HepG2 (cell line): Measurements from ENCODE around the gene LRP2. TPM values are rescaled to one million over a fixed set of nuclear protein-coding genes. Genes with fewer than 3 reads are reported as not detected.

ENCODE experiments used
- KIAA2018 ChIP-seq: sonication (generic); formaldehyde crosslinking; IDR thresholded peaks from 2 replicates; pipeline ENCODE4 v1.5.0; 2020; ENCODE audit warnings: mild to moderate bottlenecking, missing genetic modification reagents, borderline replicate concordance
- LCORL ChIP-seq, 2 experiments: fragments of 450-650 bp in 1 of 2; sonication (generic) in 1 of 2; formaldehyde crosslinking in 1 of 2; IDR thresholded peaks; 2 replicates each; pipeline versions ENCODE4 v1.5.0 to v1.6.1; 2017 to 2020; ENCODE audit warnings: antibody characterized with exemption in 1 of 2, missing genetic modification reagents in 1 of 2
- SNRNP70 ChIP-seq: fragments of 200-400 bp; formaldehyde crosslinking; IDR thresholded peaks from 2 replicates; pipeline ENCODE4 v1.6.1; 2017; ENCODE audit warnings: mild to moderate bottlenecking, low read depth, low read length, moderate library complexity
- TARDBP ChIP-seq: sonication (generic); formaldehyde crosslinking; IDR thresholded peaks from 2 replicates; pipeline ENCODE4 v1.8.0; 2022; ENCODE audit warnings: mild to moderate bottlenecking, missing genetic modification reagents
- TMF1 ChIP-seq: sonication (generic); formaldehyde crosslinking; IDR thresholded peaks from 2 replicates; pipeline ENCODE4 v1.8.1; 2022; ENCODE audit warnings: low read depth, missing genetic modification reagents
- ZNF616 ChIP-seq: sonication (generic); formaldehyde crosslinking; IDR thresholded peaks from 2 replicates; pipeline ENCODE4 v1.5.0; 2020; ENCODE audit warnings: low read depth, mild to moderate bottlenecking, missing genetic modification reagents
- polyA plus RNA-seq, 8 experiments: library from polyadenylated mRNA; depleted of rRNA in 3 of 8; stranded (reverse) in 7 of 8; unstranded in 1 of 8; fragments of >200 nt; fragmentation: Illumina TruSeq in 4 of 8; extraction: Trizol in 4 of 8; gene quantifications; 2 replicates each; pipeline versions ENCODE4 v1.2.1 to v1.2.3, GENCODE V29; 2011 to 2016; ENCODE audit warnings: low read depth in 4 of 8, missing spikeins in 1 of 8, mixed read lengths in 1 of 8; ENCODE audit not compliant: insufficient read depth in 1 of 8
- total RNA-seq, 5 experiments: library from RNA; depleted of rRNA; stranded (reverse); fragments of >200 nt; fragmentation: Illumina TruSeq; extraction: Trizol; gene quantifications; 2 replicates each; pipeline ENCODE4 v1.2.3, GENCODE V29; 2016; ENCODE audit warnings: low read depth in 1 of 5
- TF ChIP-seq, protein P1 (sequence below): sonication (generic); formaldehyde crosslinking; IDR thresholded peaks from 2 replicates; pipeline ENCODE4 v1.5.1; 2020; ENCODE audit warnings: missing genetic modification reagents, mild to moderate bottlenecking, borderline replicate concordance
- TF ChIP-seq, protein P2 (sequence below): sonication (generic); formaldehyde crosslinking; IDR thresholded peaks from 2 replicates; pipeline ENCODE4 v1.5.0; 2020; ENCODE audit warnings: mild to moderate bottlenecking, missing genetic modification reagents, borderline replicate concordance
- TF ChIP-seq, protein P3 (sequence below): sonication (generic); formaldehyde crosslinking; IDR thresholded peaks from 2 replicates; pipeline ENCODE4 v1.9.0; 2022; ENCODE audit warnings: missing genetic modification reagents, mild to moderate bottlenecking, borderline replicate concordance

The LRP2 gene
- total and polyA plus RNA-seq, 2 of the 13 experiments (the other 11 are each of a cell fraction or from before 2014, with no cell fraction given): 0.03 to 0.15 TPM

DNA sequence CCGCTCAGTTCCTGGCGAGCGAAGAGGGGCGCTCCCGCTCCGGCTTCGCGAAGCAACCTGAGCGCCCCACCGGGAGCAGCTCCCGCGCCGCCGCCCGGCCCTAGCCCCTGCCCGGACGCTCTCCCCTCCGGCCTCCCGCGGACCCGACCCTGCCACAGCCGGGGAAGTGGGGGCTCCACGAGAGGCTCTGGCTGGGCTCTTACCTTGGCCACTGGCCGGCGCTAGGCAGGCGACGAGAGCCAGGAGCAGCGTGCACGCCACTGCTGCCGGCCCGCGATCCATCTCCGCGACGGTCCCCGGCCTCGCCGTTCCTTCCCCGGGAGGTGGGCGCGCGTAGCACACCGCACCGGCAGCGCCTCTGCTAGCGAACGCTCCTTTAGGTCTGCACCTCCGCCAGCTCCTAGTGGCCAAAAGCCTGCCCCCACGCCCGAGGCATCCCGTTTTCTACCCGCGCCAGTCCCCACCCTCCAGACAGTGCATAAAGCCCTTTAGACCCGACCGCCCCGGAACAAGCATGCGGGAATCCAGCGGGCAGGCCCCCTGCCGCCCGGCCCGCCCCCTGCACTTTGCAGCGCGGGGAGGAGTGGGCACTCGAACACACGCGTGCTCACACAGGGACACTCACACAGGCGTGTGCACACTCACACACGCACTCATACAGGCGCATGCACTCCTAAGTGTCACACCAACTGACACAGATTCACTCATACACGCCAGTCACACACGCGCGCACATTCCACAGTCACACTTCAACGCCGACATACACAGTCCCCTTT, at the start of gene LRP2 (continued):
- TF ChIP-seq, protein P1, sequence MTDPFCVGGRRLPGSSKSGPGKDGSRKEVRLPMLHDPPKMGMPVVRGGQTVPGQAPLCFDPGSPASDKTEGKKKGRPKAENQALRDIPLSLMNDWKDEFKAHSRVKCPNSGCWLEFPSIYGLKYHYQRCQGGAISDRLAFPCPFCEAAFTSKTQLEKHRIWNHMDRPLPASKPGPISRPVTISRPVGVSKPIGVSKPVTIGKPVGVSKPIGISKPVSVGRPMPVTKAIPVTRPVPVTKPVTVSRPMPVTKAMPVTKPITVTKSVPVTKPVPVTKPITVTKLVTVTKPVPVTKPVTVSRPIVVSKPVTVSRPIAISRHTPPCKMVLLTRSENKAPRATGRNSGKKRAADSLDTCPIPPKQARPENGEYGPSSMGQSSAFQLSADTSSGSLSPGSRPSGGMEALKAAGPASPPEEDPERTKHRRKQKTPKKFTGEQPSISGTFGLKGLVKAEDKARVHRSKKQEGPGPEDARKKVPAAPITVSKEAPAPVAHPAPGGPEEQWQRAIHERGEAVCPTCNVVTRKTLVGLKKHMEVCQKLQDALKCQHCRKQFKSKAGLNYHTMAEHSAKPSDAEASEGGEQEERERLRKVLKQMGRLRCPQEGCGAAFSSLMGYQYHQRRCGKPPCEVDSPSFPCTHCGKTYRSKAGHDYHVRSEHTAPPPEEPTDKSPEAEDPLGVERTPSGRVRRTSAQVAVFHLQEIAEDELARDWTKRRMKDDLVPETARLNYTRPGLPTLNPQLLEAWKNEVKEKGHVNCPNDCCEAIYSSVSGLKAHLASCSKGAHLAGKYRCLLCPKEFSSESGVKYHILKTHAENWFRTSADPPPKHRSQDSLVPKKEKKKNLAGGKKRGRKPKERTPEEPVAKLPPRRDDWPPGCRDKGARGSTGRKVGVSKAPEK (CRISPR knock-in tag): peak; percentile 90
- TF ChIP-seq SNRNP70 (no peak), TARDBP (CRISPR knock-in tag) (no peak; the same call in 1 of the 2 replicates), ZNF616 (no peak), LCORL (IDR thresholded peaks at IDR 0.05) (no peak), LCORL (CRISPR knock-in tag; IDR thresholded peaks at IDR 0.05) (peak; percentile 20; the same call in 1 of the 2 replicates), TMF1 (CRISPR knock-in tag) (no peak), KIAA2018 (CRISPR knock-in tag) (no peak)
- TF ChIP-seq, protein P2, sequence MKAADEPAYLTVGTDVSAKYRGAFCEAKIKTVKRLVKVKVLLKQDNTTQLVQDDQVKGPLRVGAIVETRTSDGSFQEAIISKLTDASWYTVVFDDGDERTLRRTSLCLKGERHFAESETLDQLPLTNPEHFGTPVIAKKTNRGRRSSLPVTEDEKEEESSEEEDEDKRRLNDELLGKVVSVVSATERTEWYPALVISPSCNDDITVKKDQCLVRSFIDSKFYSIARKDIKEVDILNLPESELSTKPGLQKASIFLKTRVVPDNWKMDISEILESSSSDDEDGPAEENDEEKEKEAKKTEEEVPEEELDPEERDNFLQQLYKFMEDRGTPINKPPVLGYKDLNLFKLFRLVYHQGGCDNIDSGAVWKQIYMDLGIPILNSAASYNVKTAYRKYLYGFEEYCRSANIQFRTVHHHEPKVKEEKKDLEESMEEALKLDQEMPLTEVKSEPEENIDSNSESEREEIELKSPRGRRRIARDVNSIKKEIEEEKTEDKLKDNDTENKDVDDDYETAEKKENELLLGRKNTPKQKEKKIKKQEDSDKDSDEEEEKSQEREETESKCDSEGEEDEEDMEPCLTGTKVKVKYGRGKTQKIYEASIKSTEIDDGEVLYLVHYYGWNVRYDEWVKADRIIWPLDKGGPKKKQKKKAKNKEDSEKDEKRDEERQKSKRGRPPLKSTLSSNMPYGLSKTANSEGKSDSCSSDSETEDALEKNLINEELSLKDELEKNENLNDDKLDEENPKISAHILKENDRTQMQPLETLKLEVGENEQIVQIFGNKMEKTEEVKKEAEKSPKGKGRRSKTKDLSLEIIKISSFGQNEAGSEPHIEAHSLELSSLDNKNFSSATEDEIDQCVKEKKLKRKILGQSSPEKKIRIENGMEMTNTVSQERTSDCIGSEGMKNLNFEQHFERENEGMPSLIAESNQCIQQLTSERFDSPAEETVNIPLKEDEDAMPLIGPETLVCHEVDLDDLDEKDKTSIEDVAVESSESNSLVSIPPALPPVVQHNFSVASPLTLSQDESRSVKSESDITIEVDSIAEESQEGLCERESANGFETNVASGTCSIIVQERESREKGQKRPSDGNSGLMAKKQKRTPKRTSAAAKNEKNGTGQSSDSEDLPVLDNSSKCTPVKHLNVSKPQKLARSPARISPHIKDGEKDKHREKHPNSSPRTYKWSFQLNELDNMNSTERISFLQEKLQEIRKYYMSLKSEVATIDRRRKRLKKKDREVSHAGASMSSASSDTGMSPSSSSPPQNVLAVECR: no peak; the same call in 1 of the 2 replicates
- TF ChIP-seq, protein P3, sequence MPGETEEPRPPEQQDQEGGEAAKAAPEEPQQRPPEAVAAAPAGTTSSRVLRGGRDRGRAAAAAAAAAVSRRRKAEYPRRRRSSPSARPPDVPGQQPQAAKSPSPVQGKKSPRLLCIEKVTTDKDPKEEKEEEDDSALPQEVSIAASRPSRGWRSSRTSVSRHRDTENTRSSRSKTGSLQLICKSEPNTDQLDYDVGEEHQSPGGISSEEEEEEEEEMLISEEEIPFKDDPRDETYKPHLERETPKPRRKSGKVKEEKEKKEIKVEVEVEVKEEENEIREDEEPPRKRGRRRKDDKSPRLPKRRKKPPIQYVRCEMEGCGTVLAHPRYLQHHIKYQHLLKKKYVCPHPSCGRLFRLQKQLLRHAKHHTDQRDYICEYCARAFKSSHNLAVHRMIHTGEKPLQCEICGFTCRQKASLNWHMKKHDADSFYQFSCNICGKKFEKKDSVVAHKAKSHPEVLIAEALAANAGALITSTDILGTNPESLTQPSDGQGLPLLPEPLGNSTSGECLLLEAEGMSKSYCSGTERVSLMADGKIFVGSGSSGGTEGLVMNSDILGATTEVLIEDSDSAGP (CRISPR knock-in tag): peak; percentile 61; the same call in 1 of the 2 replicates
